Neuron (in vitro differentiated cells): Measurements from ENCODE around the gene VRK2.
"Not testable (repeated sequence)": the region's sequence is repeated elsewhere in the genome, so short reads cannot be mapped to it uniquely, and the experiment has no call there.

Experiments
- H2AFZ ChIP-seq: one replicate; pipeline ENCODE4 v1.6.1; 2013; ENCODE audit warnings: low read depth, mild to moderate bottlenecking, inconsistent platforms, low read length, moderate library complexity
- H3K27me3 ChIP-seq: one replicate; pipeline ENCODE4 v1.6.1; 2013; ENCODE audit warnings: low read length; ENCODE audit not compliant: insufficient read depth
- H3K36me3 ChIP-seq: one replicate; pipeline ENCODE4 v1.6.1; 2013; ENCODE audit warnings: low read length; ENCODE audit not compliant: insufficient read depth
- H3K4me1 ChIP-seq: one replicate; pipeline ENCODE4 v1.6.1; 2013; ENCODE audit warnings: low read length; ENCODE audit not compliant: insufficient read depth
- H3K4me3 ChIP-seq: 2 replicates; pipeline ENCODE4 v1.5.1; 2013; ENCODE audit warnings: mild to moderate bottlenecking, low read length, moderate library complexity
- H3K9me3 ChIP-seq: one replicate; pipeline ENCODE4 v1.6.1; 2013; ENCODE audit warnings: low read length

Gene VRK2

GRCh38 chr2:58063641-58064040, 17.0 kb downstream of the VRK2 start:
- Histone ChIP-seq H3K4me3 (no peak overlapping the region), H3K27me3 (no peaks in the 10 kb centered on the region), H2AFZ (no peak overlapping the region), H3K9me3 (no peaks in the 10 kb centered on the region), H3K36me3 (no peaks in the 10 kb centered on the region), H3K4me1 (peaks cover 2% of the 10 kb centered on the region)

GRCh38 chr2:58064086-58064485, 17.5 kb downstream of the VRK2 start:
- H3K27me3 ChIP-seq, result no peaks in the 10 kb centered on the region
- no peaks in the 10 kb centered on the region for H3K9me3 ChIP-seq
- H3K36me3 ChIP-seq, result no peaks in the 10 kb centered on the region
- no peaks in the 10 kb centered on the region for H3K4me1 ChIP-seq
- H2AFZ ChIP-seq, result no peak overlapping the region
- no peak overlapping the region for H3K4me3 ChIP-seq

DNA sequence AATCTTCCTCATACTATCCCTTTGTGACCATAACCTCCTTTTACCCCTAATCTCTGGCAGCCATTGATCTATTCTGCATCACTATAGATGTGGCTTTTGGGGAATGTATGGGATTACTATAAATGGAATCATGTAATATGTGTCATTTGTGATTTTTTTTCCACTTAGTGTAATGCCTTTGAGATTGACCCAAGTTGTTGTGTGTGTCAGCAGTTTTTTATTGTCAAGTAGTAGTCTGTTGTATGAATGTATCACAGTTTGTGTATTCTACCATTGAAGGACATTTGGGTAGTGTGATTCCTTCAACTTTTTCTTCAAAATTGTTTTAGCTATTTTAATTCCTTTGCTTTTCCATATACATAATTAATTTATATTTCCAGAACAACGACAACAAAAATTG, 18.6 kb downstream of the VRK2 start:
- H3K9me3 ChIP-seq, result no peaks in the 10 kb centered on the region
- no peaks in the 10 kb centered on the region for H3K4me1 ChIP-seq
- H3K27me3 ChIP-seq, result peaks cover 2% of the 10 kb centered on the region
- H3K36me3 ChIP-seq, result no peaks in the 10 kb centered on the region
- no peak overlapping the region for H3K4me3 ChIP-seq
- H2AFZ ChIP-seq, result no peak overlapping the region

DNA sequence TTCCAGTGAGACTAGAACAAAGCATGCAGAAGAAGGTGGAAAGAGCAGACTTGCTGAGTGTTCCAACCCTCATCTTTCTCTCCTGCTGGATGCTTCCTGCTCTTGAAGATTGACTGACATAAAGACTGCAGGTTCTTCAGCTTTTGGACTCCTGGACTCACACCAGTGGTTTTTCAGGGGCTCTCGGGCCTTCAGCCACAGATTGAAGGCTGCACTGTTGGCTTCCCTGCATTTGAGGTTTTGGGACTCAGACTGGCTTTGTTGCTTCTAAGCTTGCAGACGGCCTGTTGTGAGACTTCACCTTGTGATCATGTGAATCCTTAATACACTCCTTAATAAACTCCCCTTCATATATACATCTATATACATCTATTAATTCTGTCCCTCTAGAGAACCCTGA, 20.4 kb downstream of the VRK2 start:
- Histone ChIP-seq H3K9me3 (no peaks in the 10 kb centered on the region), H3K4me1 (no peaks in the 10 kb centered on the region), H3K36me3 (no peaks in the 10 kb centered on the region), H3K27me3 (peaks cover 2% of the 10 kb centered on the region), H3K4me3 (no peak overlapping the region), H2AFZ (no peak overlapping the region)

GRCh38 chr2:58070765-58071164, 24.2 kb downstream of the VRK2 start:
- no peaks in the 10 kb centered on the region for H3K4me1 ChIP-seq
- H2AFZ ChIP-seq, result no peak overlapping the region
- no peak overlapping the region for H3K4me3 ChIP-seq
- H3K27me3 ChIP-seq, result peaks cover 2% of the 10 kb centered on the region
- no peaks in the 10 kb centered on the region for H3K36me3 ChIP-seq
- H3K9me3 ChIP-seq, result no peaks in the 10 kb centered on the region

DNA sequence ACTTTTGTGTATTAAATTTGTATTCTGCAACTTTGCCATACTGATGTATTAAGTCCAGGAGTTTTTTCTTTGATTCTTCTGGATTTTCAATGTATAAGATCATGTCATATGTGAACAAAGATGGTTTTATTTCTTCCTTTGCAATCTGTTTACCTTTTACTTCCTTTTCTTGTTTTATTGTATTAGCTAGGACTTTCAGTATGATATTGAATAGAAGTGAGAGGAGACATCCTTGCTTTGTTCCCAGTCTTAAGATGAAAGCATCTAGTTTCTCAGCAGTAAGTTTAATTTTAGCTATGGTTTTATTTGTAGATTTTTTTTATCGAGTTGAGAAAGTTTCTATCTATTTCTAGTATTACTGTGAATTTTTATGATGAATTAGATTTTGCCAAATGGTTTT, 25.5 kb downstream of the VRK2 start:
- Histone ChIP-seq H3K27me3 (peaks cover 2% of the 10 kb centered on the region), H3K36me3 (no peaks in the 10 kb centered on the region), H3K9me3 (no peaks in the 10 kb centered on the region), H3K4me3 (no peak overlapping the region), H3K4me1 (no peaks in the 10 kb centered on the region), H2AFZ (no peak overlapping the region)

DNA sequence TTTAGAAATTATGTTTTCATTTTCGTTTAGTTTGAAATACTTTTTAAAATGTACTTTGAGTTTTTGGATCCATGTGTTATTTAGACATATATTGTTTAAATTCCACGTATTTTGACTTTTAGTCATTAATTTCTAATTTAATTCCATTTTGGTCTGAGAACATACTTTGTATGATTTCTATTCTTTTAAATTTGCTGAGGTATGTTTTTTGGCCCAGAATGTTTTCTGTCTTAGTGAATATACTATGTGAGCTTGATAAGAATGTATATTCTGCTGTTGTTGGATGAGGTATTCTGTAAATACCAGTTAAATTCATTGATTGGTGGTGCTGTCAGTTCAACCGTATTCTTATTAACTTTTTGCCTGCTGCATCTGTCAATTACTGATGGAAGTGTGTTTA, 26.4 kb downstream of the VRK2 start:
- no peak overlapping the region for H3K4me3 ChIP-seq
- H3K9me3 ChIP-seq, result no peaks in the 10 kb centered on the region
- H3K36me3 ChIP-seq, result no peaks in the 10 kb centered on the region
- no peaks in the 10 kb centered on the region for H3K4me1 ChIP-seq
- H3K27me3 ChIP-seq, result peaks cover 2% of the 10 kb centered on the region
- H2AFZ ChIP-seq, result no peak overlapping the region

DNA sequence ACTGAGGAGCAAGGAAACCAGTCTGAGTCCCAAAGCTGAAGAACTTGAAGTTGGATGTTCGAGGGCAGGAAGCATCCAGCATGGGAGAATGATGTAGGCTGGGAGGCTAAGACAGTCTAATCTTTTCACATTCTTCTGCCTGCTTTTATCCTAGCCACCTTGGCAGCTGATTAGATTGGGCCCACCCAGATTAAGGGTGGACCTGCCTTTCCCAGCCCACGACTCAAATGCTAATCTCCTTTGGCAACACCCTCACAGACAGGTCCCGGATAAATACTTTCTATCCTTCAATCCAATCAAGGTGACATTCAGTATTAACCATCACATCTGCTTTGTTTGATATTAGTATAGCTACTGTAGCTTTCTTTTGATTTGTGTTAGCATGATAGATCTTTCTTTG, 27.1 kb downstream of the VRK2 start:
- peaks cover 2% of the 10 kb centered on the region for H3K27me3 ChIP-seq
- no peaks in the 10 kb centered on the region for H3K36me3 ChIP-seq
- no peaks in the 10 kb centered on the region for H3K4me1 ChIP-seq
- no peak overlapping the region for H2AFZ ChIP-seq
- H3K9me3 ChIP-seq, result no peaks in the 10 kb centered on the region
- no peak overlapping the region for H3K4me3 ChIP-seq

DNA sequence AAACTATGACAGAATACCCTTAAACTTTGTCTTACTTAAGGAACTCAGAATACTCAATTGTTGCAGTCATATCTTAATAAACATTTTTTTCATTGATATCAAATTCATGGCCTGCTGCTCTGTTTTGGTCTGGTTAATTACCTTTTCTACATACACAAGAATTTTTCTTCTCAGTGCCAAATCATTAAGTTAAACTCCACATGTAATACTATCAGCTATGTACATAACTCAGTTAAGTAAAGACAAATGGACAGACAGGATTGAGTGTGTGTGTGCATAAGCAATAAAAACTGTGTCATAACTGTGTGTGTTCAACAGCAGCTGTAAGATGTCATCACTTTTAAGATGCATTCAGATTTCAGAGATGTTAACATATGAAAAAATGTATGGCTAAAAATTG, 34.4 kb downstream of the VRK2 start:
- no peaks in the 10 kb centered on the region for H3K27me3 ChIP-seq
- no peaks in the 10 kb centered on the region for H3K4me1 ChIP-seq
- no peaks in the 10 kb centered on the region for H3K36me3 ChIP-seq
- no peak overlapping the region for H2AFZ ChIP-seq
- no peak overlapping the region for H3K4me3 ChIP-seq
- no peaks in the 10 kb centered on the region for H3K9me3 ChIP-seq

- no peaks in the 10 kb centered on the region for H3K4me1 ChIP-seq
- no peaks in the 10 kb centered on the region for H3K27me3 ChIP-seq
- no peaks in the 10 kb centered on the region for H3K36me3 ChIP-seq
- no peak overlapping the region for H3K4me3 ChIP-seq
- H2AFZ ChIP-seq, result no peak overlapping the region
- H3K9me3 ChIP-seq, result no peaks in the 10 kb centered on the region
Observed at GRCh38 chr2:58089081-58089480, 42.5 kb downstream of the VRK2 start.

DNA sequence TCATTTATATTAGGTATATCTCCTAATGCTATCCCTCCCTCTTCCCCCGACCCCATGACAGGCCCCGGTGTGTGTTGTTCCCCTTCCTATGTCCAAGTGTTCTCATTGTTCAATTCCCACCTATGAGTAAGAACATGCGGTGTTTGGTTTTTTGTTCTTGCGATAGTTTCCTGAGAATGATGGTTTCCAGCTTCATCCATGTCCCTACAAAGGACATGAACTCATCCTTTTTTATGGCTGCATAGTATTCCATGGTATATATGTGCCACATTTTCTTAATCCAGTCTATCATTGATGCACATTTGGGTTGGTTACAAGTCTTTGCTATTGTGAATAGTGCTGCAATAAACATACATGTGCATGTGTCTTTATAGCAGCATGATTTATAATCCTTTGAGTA, 46.2 kb downstream of the VRK2 start:
- not testable (repeated sequence) for H3K4me1 ChIP-seq, H3K4me3 ChIP-seq, H3K27me3 ChIP-seq, H2AFZ ChIP-seq, H3K36me3 ChIP-seq, H3K9me3 ChIP-seq

DNA sequence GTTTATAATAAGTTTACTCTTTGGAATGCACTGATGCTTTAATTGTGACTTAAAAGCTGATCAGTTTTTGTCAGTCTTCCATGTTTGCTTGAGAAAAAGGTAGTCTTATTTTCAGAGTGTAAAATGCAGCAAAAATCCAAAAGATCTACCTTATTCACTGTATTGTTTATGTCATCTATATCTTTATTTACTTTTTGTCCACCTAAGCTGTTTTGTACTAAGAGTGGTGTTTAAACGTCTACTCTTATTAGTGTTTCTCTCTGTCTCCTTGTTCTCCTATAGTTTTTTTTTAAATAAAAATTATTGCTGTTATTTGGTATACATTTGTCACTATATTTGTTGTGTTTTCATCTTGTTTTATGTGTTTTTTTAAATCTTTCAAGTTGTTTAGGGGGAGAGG, 50.4 kb downstream of the VRK2 start:
- H3K4me1 ChIP-seq, result no peaks in the 10 kb centered on the region
- no peaks in the 10 kb centered on the region for H3K36me3 ChIP-seq
- no peak overlapping the region for H3K4me3 ChIP-seq
- H3K9me3 ChIP-seq, result no peaks in the 10 kb centered on the region
- no peaks in the 10 kb centered on the region for H3K27me3 ChIP-seq
- no peak overlapping the region for H2AFZ ChIP-seq

DNA sequence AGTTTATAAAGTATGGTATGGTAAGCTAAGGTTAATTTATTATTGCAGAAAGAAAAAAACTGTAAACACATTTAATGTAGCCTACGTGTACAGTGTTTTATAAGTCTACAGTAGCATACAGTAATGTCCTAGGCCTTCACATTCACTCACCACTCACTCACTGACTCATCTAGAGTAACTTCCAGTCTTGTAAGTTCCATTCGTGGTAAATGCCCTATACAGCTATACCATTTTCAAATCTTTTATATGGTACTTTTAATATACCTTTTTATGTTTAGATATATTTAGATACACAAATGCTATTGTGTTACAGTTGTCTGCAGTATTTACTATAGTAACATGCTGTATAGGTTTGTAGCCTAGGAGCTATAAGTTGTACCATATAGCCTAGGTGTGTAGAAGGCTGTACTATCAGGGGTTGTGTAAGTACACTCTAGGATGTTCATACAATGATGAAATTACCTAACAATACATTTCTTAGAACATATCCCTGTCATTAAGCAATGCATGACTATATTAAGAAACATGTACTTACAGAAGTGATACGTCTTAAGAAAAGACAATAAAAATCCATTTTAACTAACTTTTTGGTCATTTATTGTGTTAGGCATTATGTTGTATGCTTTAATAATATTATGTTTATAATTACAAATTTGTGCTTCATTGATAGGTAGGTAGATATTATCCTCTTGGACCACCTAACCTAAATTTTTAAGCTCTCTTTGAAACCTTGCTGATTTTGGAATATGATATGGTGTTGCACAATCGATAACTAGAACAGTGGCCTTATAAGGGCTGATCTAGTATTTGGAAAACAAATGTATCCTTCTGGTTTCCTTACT, 51.9 kb downstream of the VRK2 start:
- H3K27me3 ChIP-seq, result no peaks in the 10 kb centered on the region
- no peaks in the 10 kb centered on the region for H3K4me1 ChIP-seq
- no peaks in the 10 kb centered on the region for H3K36me3 ChIP-seq
- no peak overlapping the region for H3K4me3 ChIP-seq
- H3K9me3 ChIP-seq, result no peaks in the 10 kb centered on the region
- H2AFZ ChIP-seq, result no peak overlapping the region
